GM19240 (cell line): ENCODE results near the gene FOXN3.

Source experiments
- DNase-seq: peaks from one replicate; pipeline ENCODE4 v3.0.0; 2011; ENCODE audit warnings: low spot score; ENCODE audit not compliant: insufficient read length

FOXN3 gene

GRCh38 chr14:89283327-89284060 is 133.5 kb downstream of the FOXN3 start:
- DNase-seq = no peak

- DNase-seq = no peak
Measured at GRCh38 chr14:89282191-89282590, 134.8 kb downstream of the FOXN3 start.

GRCh38 chr14:89280600-89280999 is 136.4 kb downstream of the FOXN3 start:
- DNase-seq = no peak

- DNase-seq = no peak
Measured at GRCh38 chr14:89279649-89280232, 137.3 kb downstream of the FOXN3 start.

- DNase-seq = no peak
Measured at GRCh38 chr14:89277203-89277602, 139.8 kb downstream of the FOXN3 start.

- peak; percentile 58 for DNase-seq
Measured at GRCh38 chr14:89276424-89276975, 140.5 kb downstream of the FOXN3 start.

- no peak for DNase-seq
Measured at GRCh38 chr14:89270439-89271227, 146.4 kb downstream of the FOXN3 start.

GRCh38 chr14:89269404-89269803 is 147.6 kb downstream of the FOXN3 start:
- no peak for DNase-seq

- no peak for DNase-seq
Measured at GRCh38 chr14:89268514-89268913, 148.5 kb downstream of the FOXN3 start.

- DNase-seq = no peak
Measured at GRCh38 chr14:89267656-89268055, 149.4 kb downstream of the FOXN3 start.

- DNase-seq = no peak
Measured at GRCh38 chr14:89267163-89267562, 149.9 kb downstream of the FOXN3 start.

- DNase-seq = no peak
Measured at GRCh38 chr14:89266754-89267153, 150.3 kb downstream of the FOXN3 start.

GRCh38 chr14:89265234-89265633 is 151.8 kb downstream of the FOXN3 start:
- DNase-seq = no peak

GRCh38 chr14:89264196-89264800 is 152.7 kb downstream of the FOXN3 start:
- DNase-seq = no peak

- no peak for DNase-seq
Measured at GRCh38 chr14:89262041-89262440, 155.0 kb downstream of the FOXN3 start.

- DNase-seq = no peak
Measured at GRCh38 chr14:89260898-89261297, 156.1 kb downstream of the FOXN3 start.

GRCh38 chr14:89259951-89260609 is 157.0 kb downstream of the FOXN3 start:
- no peak for DNase-seq

GRCh38 chr14:89258728-89259273 is 158.2 kb downstream of the FOXN3 start:
- DNase-seq = no peak

GRCh38 chr14:89256951-89257350 is 160.1 kb downstream of the FOXN3 start:
- no peak for DNase-seq

- DNase-seq = no peak
Measured at GRCh38 chr14:89256283-89256682, 160.8 kb downstream of the FOXN3 start.

GRCh38 chr14:89255852-89256251 is 161.2 kb downstream of the FOXN3 start:
- no peak for DNase-seq
